IgD-negative memory B cell (primary cell): Measurements from ENCODE around the gene ADAMTS9. TPM values are rescaled to one million over a fixed set of nuclear protein-coding genes. Genes with fewer than 3 reads are reported as not detected.

Source experiments
- H3K27ac Mint-ChIP-seq, 3 donors: one replicate each; pipeline ENCODE4 v1.8.0; 2020 to 2022; ENCODE audit warnings: mild to moderate bottlenecking in 3 of 3, mixed read lengths in 3 of 3, moderate library complexity in 1 of 3
- H3K27me3 Mint-ChIP-seq: one replicate; pipeline ENCODE4 v1.8.0; 2021; ENCODE audit warnings: mixed read lengths
- H3K36me3 Mint-ChIP-seq: one replicate; pipeline ENCODE4 v1.8.0; 2020; ENCODE audit warnings: mild to moderate bottlenecking, mixed read lengths
- H3K4me1 Mint-ChIP-seq, 3 donors: one replicate each; pipeline ENCODE4 v1.8.0; 2020 to 2022; ENCODE audit warnings: mixed read lengths in 3 of 3, mild to moderate bottlenecking in 1 of 3
- H3K4me3 Mint-ChIP-seq, 4 donors: one replicate each; pipeline ENCODE4 v1.8.0; 2020 to 2022; ENCODE audit warnings: mild to moderate bottlenecking in 4 of 4, mixed read lengths in 4 of 4, moderate library complexity in 3 of 4
- H3K9me3 Mint-ChIP-seq, 3 donors: one replicate each; pipeline ENCODE4 v1.8.0; 2020 to 2021; ENCODE audit warnings: mixed read lengths in 3 of 3, mild to moderate bottlenecking in 1 of 3
- polyA plus RNA-seq: library from polyadenylated mRNA; unstranded; fragments of 300-500 nt; fragmentation: Illumina TruSeq; gene quantifications from one replicate; pipeline ENCODE4 v1.2.3, GENCODE V29; 2021

ADAMTS9 gene
- polyA plus RNA-seq, 1 donor from 2014 or later = not detected

- peaks cover 15% of the 10 kb centered on the region for H3K27me3 Mint-ChIP-seq
- no peaks in the 10 kb centered on the region for H3K36me3 Mint-ChIP-seq
- H3K9me3 Mint-ChIP-seq = peaks cover 0 to 2% (median 0%) of the 10 kb centered on the region in 3 donors
- no peak overlapping the region for H3K4me3 Mint-ChIP-seq
- no peak overlapping the region for H3K27ac Mint-ChIP-seq
- peaks cover 0 to 2% (median 0%) of the 10 kb centered on the region in 3 donors for H3K4me1 Mint-ChIP-seq
Observed at GRCh38 chr3:64473466-64473865, 214.3 kb downstream of the ADAMTS9 start.

DNA sequence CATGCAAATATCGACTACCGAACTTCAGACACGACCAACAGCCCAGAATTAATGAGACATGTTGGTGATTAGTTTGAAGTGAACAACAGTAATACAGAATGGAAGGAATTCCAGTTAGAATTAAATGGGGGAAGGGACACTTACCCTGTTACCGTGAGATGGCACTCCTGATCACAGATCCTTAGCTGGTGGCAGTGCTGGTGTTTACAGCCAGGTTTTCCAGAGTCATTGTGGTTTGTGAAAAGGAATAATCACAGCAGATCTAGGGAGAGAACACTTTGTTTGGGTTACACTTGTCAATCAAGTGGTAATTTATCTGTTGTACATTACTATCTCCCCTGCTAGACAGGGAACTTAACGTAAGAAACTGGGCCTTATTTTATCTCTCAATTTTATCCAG is 217.4 kb downstream of the ADAMTS9 start:
- no peak overlapping the region for H3K27ac Mint-ChIP-seq
- H3K4me3 Mint-ChIP-seq = no peak overlapping the region
- H3K9me3 Mint-ChIP-seq = no peaks in the 10 kb centered on the region
- peaks cover 0 to 2% (median 0%) of the 10 kb centered on the region in 3 donors for H3K4me1 Mint-ChIP-seq
- peaks cover 15% of the 10 kb centered on the region for H3K27me3 Mint-ChIP-seq
- no peaks in the 10 kb centered on the region for H3K36me3 Mint-ChIP-seq

- Mint-ChIP-seq H3K27me3 (peaks cover 9% of the 10 kb centered on the region), H3K9me3 (no peaks in the 10 kb centered on the region), H3K4me3 (no peak overlapping the region), H3K27ac (no peak overlapping the region), H3K4me1 (peaks cover 0 to 1% (median 0%) of the 10 kb centered on the region in 3 donors), H3K36me3 (no peaks in the 10 kb centered on the region)
Observed at GRCh38 chr3:64467255-64467944, 220.4 kb downstream of the ADAMTS9 start.
